Mammary epithelial cell (primary cell): ENCODE data around the gene KNCN.

Source experiments
- CTCF ChIP-seq, 2 donors: IDR thresholded peaks in 1 of 2; conservative IDR thresholded peaks in 1 of 2; 2 replicates each; pipeline ENCODE4 v1.5.1; 2011 to 2012; ENCODE audit warnings: inconsistent platforms in 2 of 2, low read length in 2 of 2, mild to moderate bottlenecking in 2 of 2, control low read depth in 1 of 2, low read depth in 1 of 2; ENCODE audit not compliant: insufficient read depth in 1 of 2; ENCODE audit errors: extremely low read depth in 1 of 2
- EZH2 ChIP-seq: IDR thresholded peaks from 2 replicates; pipeline ENCODE4 v1.6.1; 2012; ENCODE audit warnings: low read length, inconsistent platforms, borderline replicate concordance

- TF ChIP-seq CTCF (conservative IDR thresholded peaks at IDR 0.05 in 1 of 2, IDR thresholded peaks at IDR 0.05 in 1 of 2; ENCODE audit: extremely low read depth in 1 of 2, insufficient read depth in 1 of 2, low read depth in 1 of 2, low read length in 2 of 2) (no peak), EZH2 (no peak)
Measured at GRCh38 chr1:46520063-46520911, 31.2 kb downstream of the KNCN start.
